Epithelial cell of esophagus (primary cell): Measurements from ENCODE around the gene WARS2.

Experiments used
- DNase-seq: peaks from one replicate; pipeline ENCODE4 v3.0.0; 2010; ENCODE audit warnings: low read depth
- H3K4me3 ChIP-seq: 2 replicates; pipeline ENCODE4 v1.5.1; 2011; ENCODE audit warnings: mild to moderate bottlenecking, low read length, control low read depth
- TF ChIP-seq, protein P1 (sequence below): IDR thresholded peaks from 2 replicates; pipeline ENCODE4 v1.5.1; 2011; ENCODE audit warnings: low read depth, mild to moderate bottlenecking, low read length, control low read depth, inconsistent platforms; ENCODE audit not compliant: insufficient read depth; ENCODE audit errors: missing control alignments

Gene WARS2

GRCh38 chr1:118990513-118991152, 149.8 kb downstream of the WARS2 start:
- no peak overlapping the region for H3K4me3 ChIP-seq
- TF ChIP-seq, protein P1, sequence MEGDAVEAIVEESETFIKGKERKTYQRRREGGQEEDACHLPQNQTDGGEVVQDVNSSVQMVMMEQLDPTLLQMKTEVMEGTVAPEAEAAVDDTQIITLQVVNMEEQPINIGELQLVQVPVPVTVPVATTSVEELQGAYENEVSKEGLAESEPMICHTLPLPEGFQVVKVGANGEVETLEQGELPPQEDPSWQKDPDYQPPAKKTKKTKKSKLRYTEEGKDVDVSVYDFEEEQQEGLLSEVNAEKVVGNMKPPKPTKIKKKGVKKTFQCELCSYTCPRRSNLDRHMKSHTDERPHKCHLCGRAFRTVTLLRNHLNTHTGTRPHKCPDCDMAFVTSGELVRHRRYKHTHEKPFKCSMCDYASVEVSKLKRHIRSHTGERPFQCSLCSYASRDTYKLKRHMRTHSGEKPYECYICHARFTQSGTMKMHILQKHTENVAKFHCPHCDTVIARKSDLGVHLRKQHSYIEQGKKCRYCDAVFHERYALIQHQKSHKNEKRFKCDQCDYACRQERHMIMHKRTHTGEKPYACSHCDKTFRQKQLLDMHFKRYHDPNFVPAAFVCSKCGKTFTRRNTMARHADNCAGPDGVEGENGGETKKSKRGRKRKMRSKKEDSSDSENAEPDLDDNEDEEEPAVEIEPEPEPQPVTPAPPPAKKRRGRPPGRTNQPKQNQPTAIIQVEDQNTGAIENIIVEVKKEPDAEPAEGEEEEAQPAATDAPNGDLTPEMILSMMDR = no peak
- no peak for DNase-seq

DNA sequence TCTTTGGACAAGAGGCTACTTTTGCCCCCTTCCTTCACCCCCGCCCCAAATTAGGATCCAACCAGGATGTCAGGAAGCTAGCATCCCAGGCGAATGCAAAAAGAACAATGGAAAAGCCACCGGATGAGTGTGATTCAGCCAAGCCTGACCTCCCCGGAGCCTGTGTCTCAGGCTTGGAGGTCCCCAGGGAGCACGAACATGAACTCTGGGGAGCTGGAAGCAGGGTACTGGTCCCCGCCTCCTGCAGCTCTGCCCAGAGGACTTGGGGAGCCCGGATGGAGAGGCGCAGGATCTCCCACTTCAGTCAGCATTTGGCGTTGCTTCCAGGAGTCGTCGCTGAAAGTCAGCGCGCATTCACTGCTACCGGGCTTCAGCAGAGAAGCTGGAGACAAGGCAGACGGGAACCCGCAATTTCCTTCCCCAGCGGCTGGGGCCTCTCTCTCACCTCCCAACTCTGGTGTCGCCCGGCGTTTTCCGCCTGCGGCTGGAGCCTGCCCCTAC, 150.5 kb downstream of the WARS2 start:
- TF ChIP-seq, protein P1 = no peak
- DNase-seq = no peak
- no peak overlapping the region for H3K4me3 ChIP-seq

DNA sequence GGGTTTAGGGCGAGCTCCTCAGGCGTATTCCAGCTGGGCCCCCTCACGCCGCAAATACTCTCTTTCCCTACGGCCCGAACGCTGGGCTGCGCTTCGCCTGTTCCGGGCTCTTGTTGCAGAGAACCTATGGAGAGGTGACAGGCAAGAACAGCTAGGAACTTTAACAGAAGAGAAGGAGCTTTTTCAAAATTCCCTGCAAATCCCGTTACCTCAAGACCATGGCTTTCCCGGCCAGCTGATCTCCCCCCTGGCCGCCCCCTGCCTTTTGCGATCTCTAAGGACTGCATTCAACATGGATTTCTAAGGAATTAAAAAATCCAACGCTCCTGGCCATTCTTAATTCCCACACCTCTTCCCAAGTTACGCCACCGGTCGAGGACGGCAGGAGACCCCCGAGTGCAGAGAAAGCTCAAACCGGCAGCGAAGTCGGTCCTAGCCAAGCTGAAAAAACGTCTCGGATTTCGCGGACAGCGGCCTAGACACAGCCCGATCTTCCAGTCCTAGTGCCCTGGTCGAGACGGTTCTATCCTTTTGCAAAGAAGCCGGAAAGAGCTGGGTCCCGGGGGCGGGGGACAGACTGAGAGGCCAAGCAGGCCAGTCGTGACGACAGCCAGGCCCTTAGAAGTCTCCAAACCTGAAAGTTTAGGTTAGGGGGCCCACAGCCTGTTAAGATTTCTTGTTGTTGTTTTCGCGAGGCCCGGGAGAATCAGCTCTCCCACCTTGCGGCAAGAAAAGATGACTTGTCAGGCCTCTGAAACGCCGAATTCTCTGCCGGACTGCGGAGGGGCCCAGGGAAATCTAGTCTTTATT, 151.2 kb downstream of the WARS2 start:
- TF ChIP-seq, protein P1 = no peak
- DNase-seq = no peak
- no peak overlapping the region for H3K4me3 ChIP-seq

DNA sequence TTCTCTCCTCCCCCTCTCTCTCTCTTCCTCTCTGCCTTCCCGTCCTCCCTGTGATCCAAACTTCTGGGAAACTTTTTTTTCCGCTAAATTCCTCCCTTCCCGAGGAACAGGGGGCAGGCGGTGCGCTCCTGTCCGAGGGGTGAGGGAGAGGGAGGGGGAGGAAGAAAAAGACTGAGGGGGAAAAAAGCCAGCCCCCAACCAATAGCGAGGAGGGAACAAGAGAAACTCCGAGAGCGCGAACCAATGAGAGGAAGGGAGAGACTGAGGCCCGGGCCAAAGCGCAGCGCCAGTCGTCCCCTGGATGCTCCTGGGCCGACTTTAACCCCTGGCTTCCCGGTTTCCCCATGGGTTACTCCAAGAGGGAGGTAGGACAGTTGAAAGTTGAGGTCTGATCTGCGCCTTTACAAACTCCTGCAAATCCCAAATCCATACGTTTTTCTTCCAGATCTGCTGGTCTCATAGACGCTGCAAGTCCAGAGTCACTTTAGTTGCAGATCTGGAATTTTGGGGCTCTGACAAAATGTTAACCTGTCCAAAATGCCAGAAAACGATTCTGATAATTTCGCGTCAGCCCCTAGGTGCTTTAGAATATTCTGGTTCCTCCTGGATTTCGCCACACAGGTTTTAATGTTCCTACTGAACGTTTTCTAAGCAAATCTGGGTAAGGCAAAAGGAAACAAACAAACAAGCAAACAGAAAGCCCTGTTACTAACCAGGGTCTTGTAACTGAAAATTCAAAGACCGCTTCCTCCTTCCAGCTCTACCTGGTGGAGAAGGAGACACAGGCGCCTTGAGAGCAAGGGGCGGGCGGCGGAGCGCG, 152.1 kb downstream of the WARS2 start, which contains the start of gene TBX15:
Gene TBX15 (minus strand): TSS at position 158 of the 820 bp plus-strand sequence. CDS start 548 bp downstream, outside the sequence.
- H3K4me3 ChIP-seq = no peak within 1 kb of the TSS
- no peak for DNase-seq
- TF ChIP-seq, protein P1 = no peak

DNA sequence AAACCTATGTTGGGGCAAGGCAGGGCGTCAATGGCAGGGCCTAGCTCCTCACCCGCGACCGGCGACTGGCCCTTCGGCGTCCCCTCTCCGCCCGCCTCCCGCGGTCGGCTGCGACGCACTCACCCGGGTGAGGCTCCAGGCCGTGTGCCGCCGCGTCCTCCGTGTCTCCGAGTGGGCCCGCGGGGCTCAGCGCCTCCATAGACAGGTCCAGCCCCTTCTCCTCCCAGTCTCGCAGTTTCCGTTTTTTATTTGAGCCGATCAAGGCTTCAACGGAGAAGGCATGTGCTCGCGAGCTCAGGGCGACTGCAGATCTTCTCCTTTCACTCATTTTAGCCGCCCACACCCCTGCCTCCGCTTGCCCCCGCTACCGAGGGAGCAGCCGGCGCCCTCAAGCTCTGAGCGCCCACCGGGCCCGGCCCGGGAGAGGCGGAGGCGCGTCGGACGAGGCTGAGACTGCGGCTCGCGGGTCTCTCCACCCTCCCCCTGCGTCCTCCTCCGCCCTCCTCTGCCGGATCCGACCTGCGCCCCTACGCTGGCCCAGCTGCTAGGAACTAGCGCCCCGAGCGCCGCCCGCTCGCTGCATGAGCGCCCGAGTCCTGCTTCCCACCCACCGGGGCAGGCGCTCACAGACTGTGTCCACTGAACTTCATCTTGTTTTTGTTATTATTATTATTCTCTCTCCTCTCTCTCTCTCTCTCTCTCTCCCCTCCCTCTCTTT, 152.8 kb downstream of the WARS2 start:
- DNase-seq = no peak
- TF ChIP-seq, protein P1 = no peak
- H3K4me3 ChIP-seq = no peak overlapping the region
